NK-92 (cell line): ENCODE measurements around the gene SULT1A4.
"Not testable (repeated sequence)": the region's sequence is repeated elsewhere in the genome, so short reads cannot be mapped to it uniquely, and the experiment has no call there.

Experiments
- DNase-seq: peaks from one replicate; lab custom pipeline; 2025; ENCODE audit not compliant: unreplicated experiment; lab: John Stamatoyannopoulos, UW

SULT1A4 gene

GRCh38 chr16:29459706-29460646 lies at the start of gene SULT1A4:
Gene SULT1A4, plus strand, starts transcription at chr16:29459913. Its CDS starts 1,473 bp downstream, at chr16:29461386.
- not testable (repeated sequence) for DNase-seq

DNA sequence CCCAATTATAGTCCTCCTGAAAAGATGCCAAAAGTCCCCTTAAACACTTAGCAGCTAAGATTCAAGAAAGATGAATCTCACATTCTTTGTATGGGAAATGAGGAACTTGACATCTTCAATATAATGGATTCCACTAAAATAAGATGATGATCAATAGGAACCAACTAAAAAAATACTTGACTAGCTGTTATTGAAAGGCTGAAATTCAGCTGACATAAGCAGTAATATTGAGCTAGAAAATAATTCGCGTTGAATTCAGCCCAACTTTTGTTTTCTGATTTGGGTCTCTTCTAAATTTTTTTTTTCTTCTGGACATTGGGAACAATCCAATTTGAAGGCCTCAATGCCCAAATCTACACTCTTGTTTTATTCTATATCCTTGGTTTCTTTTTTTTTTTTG lies 36.1 kb upstream of the SULT1A4 start:
- DNase-seq: not testable (repeated sequence)

DNA sequence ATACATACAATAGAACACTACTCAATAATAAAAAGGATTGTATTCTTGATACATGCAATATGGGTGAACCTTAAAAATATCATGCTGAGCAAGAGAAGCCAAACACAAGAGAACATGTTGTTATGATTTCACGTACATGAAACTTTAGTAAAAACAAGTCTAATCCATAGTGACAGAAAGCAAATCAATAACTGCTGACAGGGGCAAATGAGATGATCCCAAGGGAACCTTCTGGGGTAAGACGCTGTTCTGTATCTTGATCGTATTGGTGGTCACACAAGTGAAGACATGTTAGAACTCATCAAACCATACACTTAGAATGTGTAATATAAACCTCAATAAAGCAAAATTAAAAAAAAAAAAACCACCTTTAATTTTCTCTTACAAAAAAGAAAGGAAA lies 34.3 kb upstream of the SULT1A4 start:
- not testable (repeated sequence) for DNase-seq

DNA sequence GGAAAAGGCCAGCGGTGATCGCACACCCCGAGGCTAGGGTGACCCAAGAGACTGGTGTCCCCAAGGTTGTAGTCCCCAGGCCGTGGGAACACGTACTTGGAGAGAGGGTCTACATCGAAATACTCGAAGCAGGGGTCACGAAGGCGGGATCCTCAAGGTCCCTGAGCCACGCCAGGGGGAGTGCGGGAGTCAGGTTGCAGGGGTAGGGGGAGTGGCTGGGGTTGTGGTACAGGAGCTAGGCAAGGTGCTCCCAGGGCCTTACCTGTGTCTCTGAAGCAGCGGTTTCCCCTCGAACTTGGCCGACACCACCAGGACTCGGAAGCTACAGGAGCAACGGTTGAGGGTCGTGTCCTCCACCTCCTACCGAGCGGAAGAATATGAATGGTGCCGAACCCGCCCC lies 6.0 kb upstream of the SULT1A4 start:
- not testable (repeated sequence) for DNase-seq

DNA sequence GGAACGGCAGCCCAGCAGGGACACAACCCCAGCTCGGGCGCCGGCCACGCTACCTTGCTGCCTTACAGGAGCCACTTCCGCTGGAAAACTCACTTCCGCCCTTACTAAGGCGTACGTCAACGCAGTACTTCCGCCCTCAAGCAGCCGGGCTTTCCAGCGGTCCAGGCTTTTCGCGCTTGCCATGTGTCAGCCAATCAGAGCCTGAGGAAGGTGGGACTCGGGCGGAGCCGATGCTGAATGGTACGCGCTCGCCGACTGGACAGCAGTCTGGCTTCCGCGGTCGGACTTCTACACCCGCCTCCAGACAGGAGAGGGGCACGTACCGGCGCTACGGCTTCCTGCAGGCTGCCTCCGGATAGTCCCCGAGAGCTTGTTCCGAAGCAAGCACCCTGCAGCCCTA lies 5.4 kb upstream of the SULT1A4 start, which contains the start of the genes BOLA2 and SLX1B:
Gene BOLA2, minus strand, starts transcription at position 83 of the 400 bp plus-strand sequence. CDS start 98 bp downstream, outside the sequence.
Gene SLX1B, plus strand, starts transcription at position 265 of the 400 bp plus-strand sequence.
- not testable (repeated sequence) for DNase-seq

- not testable (repeated sequence) for DNase-seq
Measured at GRCh38 chr16:29454828-29455227, 4.9 kb upstream of the SULT1A4 start.

- DNase-seq: not testable (repeated sequence)
Measured at GRCh38 chr16:29457660-29458059, 2.1 kb upstream of the SULT1A4 start.

DNA sequence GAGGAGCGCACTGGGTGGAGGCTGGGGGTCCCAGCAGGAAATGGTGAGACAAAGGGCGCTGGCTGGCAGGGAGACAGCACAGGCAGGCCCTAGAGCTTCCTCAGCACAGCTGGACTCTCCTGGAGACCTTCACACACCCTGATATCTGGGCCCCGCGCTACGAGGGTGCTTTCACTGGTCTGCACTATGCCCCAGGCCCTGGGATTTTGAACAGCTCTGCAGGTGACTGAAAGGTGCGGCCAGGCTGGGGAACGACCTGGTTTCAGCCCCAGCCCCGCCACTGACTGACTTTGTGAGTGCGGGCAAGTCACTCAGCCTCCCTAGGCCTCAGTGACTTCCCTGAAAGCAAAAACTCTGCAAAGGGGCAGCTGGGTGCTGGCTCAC lies 926 bp downstream of the SULT1A4 start:
- DNase-seq: not testable (repeated sequence)

GRCh38 chr16:29465985-29466824 lies 6.5 kb downstream of the SULT1A4 start:
- not testable (repeated sequence) for DNase-seq

DNA sequence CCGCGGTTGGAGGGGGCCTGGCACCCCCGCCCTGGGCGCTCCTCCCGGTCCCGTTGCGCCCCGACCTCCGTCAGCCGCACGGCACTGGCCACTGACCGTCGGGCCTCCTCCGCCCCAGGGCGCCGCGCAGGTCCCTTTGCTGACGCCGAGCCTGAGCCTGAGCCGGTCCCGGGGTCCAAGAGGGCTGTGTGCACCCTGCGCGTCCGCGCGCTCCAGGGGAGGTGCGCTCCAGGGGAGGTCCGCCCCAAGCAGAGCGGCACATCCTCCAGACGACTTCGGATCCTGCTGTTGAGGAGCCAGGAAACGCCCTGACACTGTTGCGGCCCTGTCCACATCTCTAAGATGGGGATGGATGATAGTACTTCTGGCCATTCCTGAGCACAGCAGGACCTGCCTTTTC lies 7.2 kb downstream of the SULT1A4 start:
- DNase-seq: not testable (repeated sequence)

GRCh38 chr16:29467654-29468366 lies 8.1 kb downstream of the SULT1A4 start:
- DNase-seq: not testable (repeated sequence)

DNA sequence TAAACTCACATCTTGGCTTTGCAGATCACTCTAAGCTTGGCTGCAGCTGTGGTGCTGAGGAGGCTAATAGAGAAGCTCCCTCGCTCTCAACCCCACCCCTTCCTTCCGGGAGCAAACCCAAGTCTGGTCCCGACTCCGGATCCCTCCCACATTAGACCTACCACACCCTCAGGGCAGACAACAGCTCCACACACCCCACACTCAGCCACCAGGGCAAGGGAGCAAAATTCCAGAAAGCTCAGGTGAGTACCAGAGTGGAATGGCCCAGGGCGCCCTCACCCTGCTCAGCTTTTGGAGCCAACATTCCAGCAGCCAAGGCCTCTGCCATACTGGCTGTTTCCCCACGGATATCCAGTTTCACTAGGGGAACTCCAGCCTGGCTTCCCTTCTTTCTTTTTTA lies 9.9 kb downstream of the SULT1A4 start:
- DNase-seq: not testable (repeated sequence)

DNA sequence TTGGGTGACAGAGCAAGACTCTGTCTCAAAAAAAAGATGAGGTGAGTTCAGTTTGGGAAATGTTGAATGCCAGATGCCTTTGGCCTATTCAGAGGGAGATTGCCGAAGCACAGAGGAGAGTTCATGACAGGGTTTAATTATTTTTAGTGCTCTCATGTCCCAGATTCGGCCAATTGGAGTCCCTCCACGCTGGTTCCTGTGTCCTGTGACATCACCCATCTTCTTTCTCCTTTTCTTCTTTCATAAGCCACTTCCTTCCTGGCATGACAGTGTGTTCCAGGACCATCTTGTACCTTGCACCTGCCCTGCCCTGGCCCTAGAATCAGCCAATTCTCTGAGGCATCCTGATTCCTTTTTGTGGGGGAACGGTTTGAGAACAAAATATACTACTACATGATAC lies 12.4 kb downstream of the SULT1A4 start:
- not testable (repeated sequence) for DNase-seq

- not testable (repeated sequence) for DNase-seq
Measured at GRCh38 chr16:29482276-29482675, 22.6 kb downstream of the SULT1A4 start.

DNA sequence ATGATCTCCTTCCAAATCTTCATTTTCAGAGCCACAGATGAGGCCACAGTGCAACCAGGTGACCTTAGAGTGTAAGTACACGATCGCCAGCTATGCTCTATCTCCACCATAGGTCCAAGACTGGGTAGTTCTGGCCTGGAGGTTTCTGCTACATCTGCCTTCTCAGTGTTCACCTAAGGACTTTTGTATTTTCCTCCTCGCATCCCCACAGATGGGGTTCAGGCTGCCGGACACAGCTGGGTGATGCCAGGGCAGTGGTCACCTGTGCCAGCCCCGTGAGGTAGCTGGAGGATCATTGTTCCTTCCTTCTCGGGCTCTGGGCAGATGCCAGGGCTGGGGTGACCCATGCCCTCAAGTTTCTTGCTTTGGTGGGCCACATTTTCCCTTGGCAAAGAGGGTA lies 46.6 kb downstream of the SULT1A4 start, which contains the start of gene NPIPB12:
Gene NPIPB12, minus strand, starts transcription at position 101 of the 400 bp plus-strand sequence.
- DNase-seq: not testable (repeated sequence)
